Vagina (tissue), 2 donors: ENCODE results near the gene KCNH4.

Source experiments
- POLR2A ChIP-seq, 2 donors: fragments of 450-650 bp; IDR thresholded peaks; one replicate each; pipeline ENCODE4 v1.6.1; 2017; ENCODE audit warnings: antibody characterized with exemption in 2 of 2, mild to moderate bottlenecking in 2 of 2, moderate library complexity in 2 of 2
- POLR2AphosphoS5 ChIP-seq, 2 donors: sonication (generic); formaldehyde crosslinking; IDR thresholded peaks; one replicate each; pipeline ENCODE4 v1.9.0; 2017; ENCODE audit warnings: antibody characterized with exemption in 2 of 2, mild to moderate bottlenecking in 2 of 2, low read depth in 1 of 2; ENCODE audit not compliant: insufficient read depth in 1 of 2
- TF ChIP-seq, protein P1 (sequence below), 3 experiments: fragments of 450-650 bp in 2 of 3; fragments of 200-600 bp in 1 of 3; sonication (generic) in 1 of 3; IDR thresholded peaks; one replicate each; pipeline ENCODE4 v1.5.1; 2017 to 2019; ENCODE audit warnings: antibody characterized with exemption in 3 of 3, mild to moderate bottlenecking in 2 of 3, moderate library complexity in 2 of 3

DNA sequence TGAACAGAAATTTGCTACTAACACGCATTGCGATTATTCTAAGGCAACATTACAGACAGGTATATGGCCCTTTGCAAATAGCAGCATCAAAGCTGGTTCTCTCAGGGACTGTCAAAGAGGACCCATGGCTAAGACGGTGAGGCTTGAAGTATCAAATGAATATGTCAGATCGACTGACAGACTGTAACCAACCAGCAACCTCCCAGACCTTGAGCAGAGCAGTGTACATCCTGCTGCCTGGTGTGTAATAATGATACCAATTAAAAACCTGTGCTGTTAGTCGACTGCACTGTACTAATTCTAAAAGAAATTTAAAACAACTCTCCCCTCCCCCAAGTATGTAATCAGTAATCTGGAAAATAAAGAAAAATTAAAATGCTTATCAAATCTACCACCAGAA is 49.3 kb upstream of the KCNH4 start:
- TF ChIP-seq, protein P1, sequence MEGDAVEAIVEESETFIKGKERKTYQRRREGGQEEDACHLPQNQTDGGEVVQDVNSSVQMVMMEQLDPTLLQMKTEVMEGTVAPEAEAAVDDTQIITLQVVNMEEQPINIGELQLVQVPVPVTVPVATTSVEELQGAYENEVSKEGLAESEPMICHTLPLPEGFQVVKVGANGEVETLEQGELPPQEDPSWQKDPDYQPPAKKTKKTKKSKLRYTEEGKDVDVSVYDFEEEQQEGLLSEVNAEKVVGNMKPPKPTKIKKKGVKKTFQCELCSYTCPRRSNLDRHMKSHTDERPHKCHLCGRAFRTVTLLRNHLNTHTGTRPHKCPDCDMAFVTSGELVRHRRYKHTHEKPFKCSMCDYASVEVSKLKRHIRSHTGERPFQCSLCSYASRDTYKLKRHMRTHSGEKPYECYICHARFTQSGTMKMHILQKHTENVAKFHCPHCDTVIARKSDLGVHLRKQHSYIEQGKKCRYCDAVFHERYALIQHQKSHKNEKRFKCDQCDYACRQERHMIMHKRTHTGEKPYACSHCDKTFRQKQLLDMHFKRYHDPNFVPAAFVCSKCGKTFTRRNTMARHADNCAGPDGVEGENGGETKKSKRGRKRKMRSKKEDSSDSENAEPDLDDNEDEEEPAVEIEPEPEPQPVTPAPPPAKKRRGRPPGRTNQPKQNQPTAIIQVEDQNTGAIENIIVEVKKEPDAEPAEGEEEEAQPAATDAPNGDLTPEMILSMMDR (IDR thresholded peaks at IDR 0.05): no peak
- TF ChIP-seq POLR2AphosphoS5 (IDR thresholded peaks at IDR 0.05; ENCODE audit: insufficient read depth in 1 of 2, low read depth in 1 of 2) (no peak), POLR2A (IDR thresholded peaks at IDR 0.05) (no peak)
